Lung microvascular endothelial cell (primary cell): ENCODE results near the gene STAC. TPM values are rescaled to one million over a fixed set of nuclear protein-coding genes. Genes with fewer than 3 reads are reported as not detected.

ENCODE experiments used
- DNase-seq, 2 donors: peaks; one replicate each; pipeline versions ENCODE4 v3.0.0 to v3.0.0-alpha.2; 2010; ENCODE audit warnings: low read depth in 2 of 2
- total RNA-seq: library from RNA; depleted of rRNA; stranded (reverse); fragments of >200 nt; gene quantifications from 2 replicates; pipeline ENCODE4 v1.2.1, GENCODE V29; 2014

STAC gene
- total RNA-seq, 1 donor from 2014 or later: 0.40 TPM

GRCh38 chr3:36579746-36580145 lies 199.4 kb downstream of the STAC start:
- no peak for DNase-seq

DNA sequence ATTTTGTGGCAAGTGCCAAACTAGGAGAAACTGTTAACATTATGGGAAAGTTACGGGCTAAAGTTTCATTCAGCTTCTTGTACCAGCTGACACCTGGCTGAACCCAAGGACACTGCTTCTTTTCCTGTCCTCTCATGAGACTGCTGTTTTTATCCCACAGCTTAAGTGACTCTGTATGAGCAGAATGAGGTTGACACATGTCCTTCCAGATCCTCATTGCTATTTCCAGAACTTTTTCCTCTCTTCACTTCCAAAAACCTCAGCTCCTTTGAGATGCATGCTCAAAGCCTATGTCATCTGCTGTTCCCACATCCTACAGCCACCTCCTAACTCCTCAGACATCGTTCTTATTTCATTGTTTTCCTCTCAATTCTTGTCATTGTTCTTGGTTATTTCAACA lies 200.4 kb downstream of the STAC start:
- DNase-seq: no peak

DNA sequence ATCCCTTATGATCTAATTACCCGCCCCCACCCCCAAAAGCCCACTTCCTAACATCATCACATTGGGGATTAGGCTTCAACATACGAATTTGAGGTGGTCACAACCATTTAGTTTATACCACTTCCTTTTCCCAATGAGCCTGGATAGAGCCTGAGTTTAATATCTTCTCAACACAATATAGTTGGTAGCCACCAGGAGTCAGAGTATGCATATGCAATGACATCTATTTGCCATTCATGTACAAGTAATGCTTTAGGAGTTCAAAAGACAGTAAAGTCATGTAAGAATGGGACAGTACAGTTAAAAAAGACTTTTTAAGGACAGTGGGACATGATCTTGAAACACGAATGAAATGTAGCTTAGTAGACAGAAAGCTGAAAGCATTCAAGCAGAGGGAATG lies 211.7 kb downstream of the STAC start:
- DNase-seq: no peak

GRCh38 chr3:36595511-36595910 lies 215.2 kb downstream of the STAC start:
- DNase-seq: no peak

- DNase-seq: no peak
Observed at GRCh38 chr3:36596419-36596818, 216.1 kb downstream of the STAC start.

DNA sequence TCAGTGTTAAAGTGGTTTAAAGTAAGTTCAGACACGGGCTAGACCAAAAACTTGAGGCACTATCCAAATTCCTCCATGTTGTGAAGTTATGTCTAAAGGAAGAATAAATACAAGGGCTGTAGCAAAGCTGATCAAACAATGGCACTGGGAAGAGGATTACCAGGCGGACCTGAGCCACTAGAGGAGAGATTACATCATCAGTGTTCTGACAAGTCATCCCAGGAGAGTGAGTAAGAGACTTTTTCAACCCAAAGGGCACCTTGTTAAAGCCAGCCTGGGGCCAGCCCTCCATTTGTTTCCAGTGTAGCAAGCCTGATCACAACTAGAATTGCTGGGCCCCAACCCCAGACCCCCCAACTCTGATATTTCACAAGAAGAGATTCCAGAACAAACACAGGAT lies 217.1 kb downstream of the STAC start:
- no peak for DNase-seq
